ENCODE data around the gene SHPK.

DNA sequence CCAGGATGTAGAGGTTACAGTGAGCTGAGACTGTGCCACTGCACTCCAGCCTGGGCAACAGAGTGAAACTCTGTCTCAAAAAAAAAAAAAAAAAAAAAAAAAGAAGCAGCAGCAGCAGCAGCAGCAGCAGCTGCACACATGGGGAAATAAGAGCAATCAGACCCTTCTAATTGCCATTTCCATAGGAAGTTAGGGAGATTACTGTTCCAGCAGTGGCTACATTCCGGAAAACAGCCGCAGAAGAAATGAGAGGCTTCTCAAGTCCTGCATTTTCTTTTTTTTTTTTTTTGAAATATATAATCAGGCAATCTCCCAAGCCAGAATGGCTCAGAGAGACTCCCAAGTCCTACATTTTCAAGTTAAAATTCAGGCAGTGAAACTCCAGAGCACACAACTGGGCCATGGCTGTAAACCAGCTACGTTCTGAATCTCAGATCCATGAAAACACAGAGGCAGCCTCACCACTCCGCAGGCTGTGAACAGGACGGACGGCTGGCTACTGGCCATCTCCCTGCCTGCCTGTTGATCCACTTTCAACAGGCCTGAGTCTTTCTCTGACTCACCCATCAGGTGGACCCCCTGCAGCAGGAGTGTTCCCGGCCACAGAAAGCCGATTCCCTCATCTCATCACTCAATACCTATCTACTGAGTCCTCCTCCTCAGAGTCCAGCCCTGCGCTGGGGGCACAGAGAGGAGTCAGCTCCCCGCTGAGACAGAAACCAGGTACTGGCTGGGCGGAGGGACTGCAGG lies 41.8 kb downstream of the SHPK start:
- TF ChIP-seq, protein P1, sequence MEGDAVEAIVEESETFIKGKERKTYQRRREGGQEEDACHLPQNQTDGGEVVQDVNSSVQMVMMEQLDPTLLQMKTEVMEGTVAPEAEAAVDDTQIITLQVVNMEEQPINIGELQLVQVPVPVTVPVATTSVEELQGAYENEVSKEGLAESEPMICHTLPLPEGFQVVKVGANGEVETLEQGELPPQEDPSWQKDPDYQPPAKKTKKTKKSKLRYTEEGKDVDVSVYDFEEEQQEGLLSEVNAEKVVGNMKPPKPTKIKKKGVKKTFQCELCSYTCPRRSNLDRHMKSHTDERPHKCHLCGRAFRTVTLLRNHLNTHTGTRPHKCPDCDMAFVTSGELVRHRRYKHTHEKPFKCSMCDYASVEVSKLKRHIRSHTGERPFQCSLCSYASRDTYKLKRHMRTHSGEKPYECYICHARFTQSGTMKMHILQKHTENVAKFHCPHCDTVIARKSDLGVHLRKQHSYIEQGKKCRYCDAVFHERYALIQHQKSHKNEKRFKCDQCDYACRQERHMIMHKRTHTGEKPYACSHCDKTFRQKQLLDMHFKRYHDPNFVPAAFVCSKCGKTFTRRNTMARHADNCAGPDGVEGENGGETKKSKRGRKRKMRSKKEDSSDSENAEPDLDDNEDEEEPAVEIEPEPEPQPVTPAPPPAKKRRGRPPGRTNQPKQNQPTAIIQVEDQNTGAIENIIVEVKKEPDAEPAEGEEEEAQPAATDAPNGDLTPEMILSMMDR (IDR thresholded peaks at IDR 0.05) = no peak
- TF ChIP-seq POLR2A (IDR thresholded peaks at IDR 0.05) = no peak

Data from adrenal gland (tissue), 5 donors.